HG02642 (cell line): ENCODE results near the gene LACTBL1.
"Not testable (repeated sequence)": the region's sequence is repeated elsewhere in the genome, so short reads cannot be mapped to it uniquely, and the experiment has no call there.

Experiments used
- ATAC-seq: cut with Tn5 transposase; IDR thresholded peaks from one replicate; pipeline ENCODE4 v1.9.1; 2021; ENCODE audit warnings: mild to moderate bottlenecking; ENCODE audit not compliant: unreplicated experiment, poor library complexity

LACTBL1 gene, protein sequence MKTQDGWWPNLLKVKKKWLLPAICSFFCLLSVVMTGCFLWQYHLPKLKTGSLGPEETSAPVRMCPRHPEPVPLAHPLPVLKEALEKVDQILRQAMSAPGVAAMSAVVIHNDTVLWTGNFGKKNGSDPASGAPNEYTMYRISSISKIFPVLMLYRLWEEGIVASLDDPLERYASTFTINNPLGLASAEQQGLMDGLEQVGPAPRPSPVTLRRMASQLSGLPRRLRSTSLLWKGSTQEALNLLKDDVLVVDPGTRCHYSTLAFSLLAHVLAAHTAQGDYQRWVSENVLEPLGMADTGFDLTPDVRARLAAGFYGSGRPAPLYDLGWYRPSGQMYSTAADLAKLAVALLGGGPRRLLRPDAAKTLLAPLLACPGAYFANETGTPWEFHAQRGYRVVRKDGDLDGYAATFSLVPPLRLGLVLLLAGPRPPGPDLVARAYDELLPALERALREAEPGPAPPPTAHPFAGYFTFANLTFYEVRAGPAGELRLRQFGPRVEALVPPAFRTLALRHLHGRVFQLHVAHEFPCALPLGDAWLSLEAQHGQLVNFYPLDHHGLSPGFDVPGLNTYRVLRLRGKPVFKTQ

GRCh38 chr1:22972760-22973159 lies at the start of gene LACTBL1:
Gene LACTBL1 (minus strand): TSS chr1:22972866. CDS start chr1:22972316, 550 bp downstream.
- ATAC-seq = no peak

DNA sequence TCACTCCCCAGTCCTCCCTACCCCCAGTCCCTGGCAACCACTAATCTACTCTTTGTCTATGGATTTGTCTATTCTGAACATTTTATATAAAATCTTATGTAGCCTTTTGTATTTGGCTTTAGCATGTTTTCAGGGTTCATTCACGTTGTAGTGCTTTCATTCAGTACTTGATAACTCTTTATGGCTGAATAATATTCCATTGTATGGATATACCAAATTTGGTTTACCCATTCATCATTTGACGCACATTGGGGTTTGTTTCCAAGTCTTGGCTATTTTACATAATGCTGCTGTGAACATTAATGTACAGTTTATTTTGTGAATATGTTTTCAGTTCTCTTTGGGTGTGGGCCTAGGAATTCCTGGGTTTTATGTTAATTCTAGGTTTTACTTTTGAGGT lies 49.2 kb upstream of the LACTBL1 start:
- no peak for ATAC-seq

GRCh38 chr1:23020706-23021405 lies 48.2 kb upstream of the LACTBL1 start:
- no peak for ATAC-seq

- ATAC-seq = peak; percentile 31
These were observed 47.4 kb upstream of the LACTBL1 start for GRCh38 chr1:23019863-23020625.

DNA sequence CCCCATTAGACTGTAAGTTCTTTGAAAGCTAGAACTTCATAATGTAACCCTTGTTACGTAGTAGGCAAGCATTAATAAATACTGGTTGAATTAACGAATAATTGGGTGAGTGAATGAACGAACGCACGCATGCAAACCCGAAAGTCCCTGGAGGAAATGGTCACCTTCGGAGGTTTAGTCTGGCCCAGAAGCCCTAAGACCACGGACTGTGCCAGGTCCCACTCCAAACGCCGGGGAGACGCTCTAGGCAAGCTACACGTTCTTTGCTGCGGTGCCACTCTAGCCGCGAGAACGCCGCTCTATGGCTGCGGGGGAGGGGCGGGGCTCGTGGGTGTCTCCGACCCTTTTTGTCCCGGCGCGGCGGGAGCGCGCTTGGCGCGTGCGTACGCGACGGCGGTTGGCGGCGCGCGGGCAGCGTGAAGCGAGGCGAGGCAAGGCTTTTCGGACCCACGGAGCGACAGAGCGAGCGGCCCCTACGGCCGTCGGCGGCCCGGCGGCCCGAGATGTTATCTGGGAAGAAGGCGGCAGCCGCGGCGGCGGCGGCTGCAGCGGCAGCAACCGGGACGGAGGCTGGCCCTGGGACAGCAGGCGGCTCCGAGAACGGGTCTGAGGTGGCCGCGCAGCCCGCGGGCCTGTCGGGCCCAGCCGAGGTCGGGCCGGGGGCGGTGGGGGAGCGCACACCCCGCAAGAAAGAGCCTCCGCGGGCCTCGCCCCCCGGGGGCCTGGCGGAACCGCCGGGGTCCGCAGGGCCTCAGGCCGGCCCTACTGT lies 46.6 kb upstream of the LACTBL1 start, which contains the start of gene KDM1A:
TSS of gene KDM1A (plus strand) at position 375 of the 769 bp plus-strand sequence. CDS start at position 504, 129 bp downstream.
- ATAC-seq = peak; percentile 92

- no peak for ATAC-seq
These were observed 46.0 kb upstream of the LACTBL1 start for GRCh38 chr1:23018661-23019093.

DNA sequence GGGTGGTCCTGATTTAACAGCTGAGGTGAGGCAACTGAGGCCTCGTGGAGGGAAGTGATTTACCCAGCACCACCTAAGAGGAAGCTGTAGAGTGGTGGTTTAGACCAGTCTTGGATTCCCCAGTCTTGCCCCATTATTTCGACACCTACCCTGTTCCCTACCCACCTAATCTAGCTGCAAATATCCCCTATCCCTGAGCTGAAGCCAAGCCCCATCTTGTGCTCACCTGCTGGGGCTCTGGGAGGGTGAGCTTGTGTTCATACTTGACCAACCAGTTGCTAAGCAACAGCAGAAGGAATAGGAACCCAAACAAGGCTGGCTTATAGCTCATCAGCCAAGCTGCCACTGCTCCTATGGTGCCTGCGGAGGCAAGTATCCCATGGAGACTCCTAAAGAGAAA lies 41.0 kb upstream of the LACTBL1 start:
- no peak for ATAC-seq

- ATAC-seq = not testable (repeated sequence)
These were observed 37.4 kb upstream of the LACTBL1 start for GRCh38 chr1:23010025-23010424.

DNA sequence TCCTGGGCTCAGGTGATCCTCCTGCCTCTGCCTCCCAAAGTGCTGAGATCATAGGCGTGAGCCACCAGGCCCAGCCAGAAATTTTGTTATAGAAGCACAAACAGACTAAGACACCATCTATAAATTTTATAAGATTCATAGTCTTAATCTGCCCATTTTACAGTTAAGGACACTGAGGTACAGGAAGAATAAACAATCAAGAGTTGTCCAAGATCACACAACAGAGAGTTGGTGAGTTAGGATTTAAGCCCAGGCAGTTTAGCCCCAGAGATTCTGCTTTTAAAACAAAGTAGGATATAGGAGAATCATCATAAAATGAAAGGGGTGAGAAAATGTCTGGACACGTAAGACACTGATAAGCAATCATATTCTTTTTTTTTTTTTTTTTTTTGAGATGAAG lies 36.2 kb upstream of the LACTBL1 start:
- ATAC-seq = no peak

DNA sequence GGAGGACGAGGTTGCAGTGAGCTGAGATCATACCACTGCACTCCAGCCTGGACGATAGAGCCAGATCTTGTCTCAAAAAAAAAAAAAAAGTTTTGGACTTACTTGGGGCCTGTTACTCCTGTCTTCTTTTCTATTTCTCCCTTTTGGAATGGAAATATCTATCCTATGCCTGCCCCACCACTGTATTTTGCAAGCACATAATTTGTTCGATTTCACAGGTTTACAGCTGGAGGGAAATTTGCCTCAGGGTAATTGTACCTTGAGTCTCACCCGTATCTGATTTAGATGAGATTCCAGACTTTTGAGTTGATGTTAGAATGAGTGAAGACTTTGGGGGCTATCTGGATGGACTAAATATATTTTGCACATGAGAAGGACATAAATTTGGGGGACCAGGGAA lies 34.4 kb upstream of the LACTBL1 start:
- ATAC-seq = no peak

DNA sequence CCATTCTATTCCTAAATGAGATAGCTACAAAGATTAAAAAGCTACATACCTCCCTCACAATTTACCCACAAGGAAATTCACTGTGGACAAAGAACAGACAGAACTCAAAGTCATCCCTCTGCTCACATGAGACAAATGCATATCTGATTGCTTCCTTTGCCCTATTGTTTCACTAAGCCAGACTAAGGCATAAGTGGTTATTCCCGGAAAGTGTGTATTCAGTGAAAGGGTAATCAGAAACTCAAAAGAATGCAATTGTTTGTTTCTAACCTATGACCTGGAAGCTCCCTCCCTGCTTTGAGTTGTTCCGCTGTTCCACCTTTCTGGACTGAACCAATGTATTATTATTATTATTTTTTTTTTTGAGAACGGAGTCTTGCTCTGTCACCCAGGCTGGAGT lies 32.1 kb upstream of the LACTBL1 start:
- not testable (repeated sequence) for ATAC-seq

GRCh38 chr1:23004112-23004511 lies 31.4 kb upstream of the LACTBL1 start:
- ATAC-seq = no peak

GRCh38 chr1:23002218-23002617 lies 29.6 kb upstream of the LACTBL1 start:
- not testable (repeated sequence) for ATAC-seq

GRCh38 chr1:23000133-23000532 lies 27.5 kb upstream of the LACTBL1 start:
- not testable (repeated sequence) for ATAC-seq

- not testable (repeated sequence) for ATAC-seq
These were observed 24.9 kb upstream of the LACTBL1 start for GRCh38 chr1:22997528-22997927.

GRCh38 chr1:22995774-22996173 lies 23.1 kb upstream of the LACTBL1 start:
- no peak for ATAC-seq

GRCh38 chr1:22993220-22993795 lies 20.6 kb upstream of the LACTBL1 start:
- ATAC-seq = not testable (repeated sequence)

- ATAC-seq = not testable (repeated sequence)
These were observed 19.7 kb upstream of the LACTBL1 start for GRCh38 chr1:22992384-22992783.

- ATAC-seq = no peak
These were observed 11.3 kb upstream of the LACTBL1 start for GRCh38 chr1:22983944-22984343.
